HFFc6 (cell line): ENCODE data around the gene EEIG2. TPM values are rescaled to one million over a fixed set of nuclear protein-coding genes. Genes with fewer than 3 reads are reported as not detected.

Source experiments
- DNase-seq: peaks from one replicate; pipeline ENCODE4 v3.0.0-alpha.2; 2018
- H3K27ac Mint-ChIP-seq: 2 replicates; pipeline ENCODE4 v1.8.0; 2020; ENCODE audit warnings: mild to moderate bottlenecking, mixed read lengths
- H3K27me3 Mint-ChIP-seq: 2 replicates; pipeline ENCODE4 v1.8.0; 2021; ENCODE audit warnings: mild to moderate bottlenecking, moderate library complexity, mixed read lengths; ENCODE audit not compliant: insufficient read depth
- H3K36me3 Mint-ChIP-seq: 2 replicates; pipeline ENCODE4 v1.8.0; 2021; ENCODE audit warnings: low read depth, mixed read lengths
- H3K4me1 Mint-ChIP-seq: 2 replicates; pipeline ENCODE4 v1.8.0; 2020; ENCODE audit warnings: low read depth, mixed read lengths
- H3K4me3 Mint-ChIP-seq: 2 replicates; pipeline ENCODE4 v1.8.0; 2020; ENCODE audit warnings: mild to moderate bottlenecking, moderate library complexity, mixed read lengths
- H3K9me3 Mint-ChIP-seq: 2 replicates; pipeline ENCODE4 v1.8.0; 2020; ENCODE audit warnings: mild to moderate bottlenecking, mixed read lengths
- total RNA-seq, 6 experiments: library from RNA; stranded (reverse); fragmentation: NEBNext Ultra II Directional; extraction: Animal tissue kit (Norgen Biotek cat#: 25700); gene quantifications; 2 replicates in 1 of 6; 3 replicates in 5 of 6; pipeline ENCODE4 v1.2.3, GENCODE V29; 2021
- TF ChIP-seq, protein P1 (sequence below): fragments of 200-600 bp; sonication (generic); IDR thresholded peaks from 2 replicates; pipeline ENCODE4 v1.5.0; 2021; ENCODE audit warnings: antibody characterized with exemption, mild to moderate bottlenecking

EEIG2 gene
- total RNA-seq, 6 experiments from 2014 or later = 3.3 to 5.2 (median 4.5) TPM

DNA sequence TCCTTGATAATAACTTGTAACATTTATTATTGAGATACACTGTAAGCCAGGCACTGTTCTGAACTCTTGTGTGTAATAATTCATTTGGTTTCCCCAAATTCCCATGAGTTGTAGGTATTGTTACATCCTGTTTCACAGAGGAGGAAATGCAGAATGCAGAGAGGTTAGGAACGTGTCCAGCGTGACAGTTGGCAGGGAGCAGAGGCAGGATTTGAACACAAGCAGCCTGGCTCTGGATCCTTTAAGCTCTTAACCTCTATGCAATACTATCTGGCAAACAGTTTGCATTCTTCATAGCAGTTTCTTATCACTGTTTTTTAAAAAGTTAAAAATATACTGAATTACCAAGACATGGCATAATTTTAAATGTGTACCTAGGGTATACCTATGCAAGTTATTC is 30.5 kb downstream of the EEIG2 start:
- peak overlapping the region; percentile 28; the same call in 1 of the 2 replicates for H3K4me3 Mint-ChIP-seq
- H3K27me3 Mint-ChIP-seq = peaks cover 2% of the 10 kb centered on the region
- no peaks in the 10 kb centered on the region for H3K9me3 Mint-ChIP-seq
- TF ChIP-seq, protein P1, sequence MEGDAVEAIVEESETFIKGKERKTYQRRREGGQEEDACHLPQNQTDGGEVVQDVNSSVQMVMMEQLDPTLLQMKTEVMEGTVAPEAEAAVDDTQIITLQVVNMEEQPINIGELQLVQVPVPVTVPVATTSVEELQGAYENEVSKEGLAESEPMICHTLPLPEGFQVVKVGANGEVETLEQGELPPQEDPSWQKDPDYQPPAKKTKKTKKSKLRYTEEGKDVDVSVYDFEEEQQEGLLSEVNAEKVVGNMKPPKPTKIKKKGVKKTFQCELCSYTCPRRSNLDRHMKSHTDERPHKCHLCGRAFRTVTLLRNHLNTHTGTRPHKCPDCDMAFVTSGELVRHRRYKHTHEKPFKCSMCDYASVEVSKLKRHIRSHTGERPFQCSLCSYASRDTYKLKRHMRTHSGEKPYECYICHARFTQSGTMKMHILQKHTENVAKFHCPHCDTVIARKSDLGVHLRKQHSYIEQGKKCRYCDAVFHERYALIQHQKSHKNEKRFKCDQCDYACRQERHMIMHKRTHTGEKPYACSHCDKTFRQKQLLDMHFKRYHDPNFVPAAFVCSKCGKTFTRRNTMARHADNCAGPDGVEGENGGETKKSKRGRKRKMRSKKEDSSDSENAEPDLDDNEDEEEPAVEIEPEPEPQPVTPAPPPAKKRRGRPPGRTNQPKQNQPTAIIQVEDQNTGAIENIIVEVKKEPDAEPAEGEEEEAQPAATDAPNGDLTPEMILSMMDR = no peak
- H3K27ac Mint-ChIP-seq = peak overlapping the region; percentile 59
- peaks cover 6% of the 10 kb centered on the region; the same call in 1 of the 2 replicates for H3K36me3 Mint-ChIP-seq
- peaks cover 47% of the 10 kb centered on the region for H3K4me1 Mint-ChIP-seq
- no peak for DNase-seq

DNA sequence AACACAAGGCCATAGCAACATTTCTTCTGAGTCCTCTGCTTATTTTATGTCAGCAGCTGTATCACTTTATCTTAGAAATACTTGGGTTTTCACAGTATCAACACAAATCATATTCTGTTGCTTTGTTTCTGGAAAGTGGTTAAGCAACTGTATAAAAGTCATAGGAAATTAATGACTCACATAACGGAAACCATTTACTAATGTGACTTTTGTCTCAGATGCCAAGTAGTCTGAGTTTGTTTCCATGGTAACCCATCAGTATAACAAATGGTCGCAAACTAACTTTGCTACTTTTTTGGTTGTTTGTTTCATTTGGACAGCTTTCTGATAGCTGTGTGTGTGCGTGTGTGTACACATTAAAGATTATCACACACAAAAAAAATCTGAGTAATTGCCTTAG is 31.1 kb downstream of the EEIG2 start:
- Mint-ChIP-seq H3K36me3 (peaks cover 6% of the 10 kb centered on the region; the same call in 1 of the 2 replicates), H3K27ac (peak overlapping the region; percentile 64), H3K27me3 (peaks cover 2% of the 10 kb centered on the region), H3K9me3 (no peaks in the 10 kb centered on the region), H3K4me3 (no peak overlapping the region), H3K4me1 (peaks cover 47% of the 10 kb centered on the region)
- peak; percentile 97 for DNase-seq
- TF ChIP-seq, protein P1 = no peak

DNA sequence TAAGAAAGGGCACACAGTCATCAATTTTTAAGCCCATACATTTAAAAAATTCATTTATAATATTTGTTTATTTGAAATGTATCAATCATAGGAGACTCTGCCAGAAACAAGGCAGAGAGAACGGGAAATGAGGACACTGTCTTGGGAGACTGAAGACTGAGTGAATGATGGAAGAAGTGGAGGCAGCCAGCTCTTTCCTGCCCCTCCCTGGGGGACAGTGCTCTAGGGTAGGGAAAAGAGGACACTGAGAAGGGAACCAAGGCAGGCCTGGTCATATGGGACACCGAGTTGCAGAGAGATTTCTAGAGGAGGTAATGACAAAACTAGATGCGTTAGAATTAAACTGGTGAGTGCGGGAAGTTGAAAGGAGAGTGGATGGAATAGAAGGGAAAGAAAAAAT is 31.6 kb downstream of the EEIG2 start:
- Mint-ChIP-seq H3K4me3 (no peak overlapping the region), H3K9me3 (no peaks in the 10 kb centered on the region), H3K27ac (peak overlapping the region; percentile 64), H3K36me3 (peaks cover 6% of the 10 kb centered on the region; the same call in 1 of the 2 replicates), H3K27me3 (peaks cover 2% of the 10 kb centered on the region), H3K4me1 (peaks cover 42% of the 10 kb centered on the region)
- TF ChIP-seq, protein P1 = no peak
- DNase-seq = no peak

DNA sequence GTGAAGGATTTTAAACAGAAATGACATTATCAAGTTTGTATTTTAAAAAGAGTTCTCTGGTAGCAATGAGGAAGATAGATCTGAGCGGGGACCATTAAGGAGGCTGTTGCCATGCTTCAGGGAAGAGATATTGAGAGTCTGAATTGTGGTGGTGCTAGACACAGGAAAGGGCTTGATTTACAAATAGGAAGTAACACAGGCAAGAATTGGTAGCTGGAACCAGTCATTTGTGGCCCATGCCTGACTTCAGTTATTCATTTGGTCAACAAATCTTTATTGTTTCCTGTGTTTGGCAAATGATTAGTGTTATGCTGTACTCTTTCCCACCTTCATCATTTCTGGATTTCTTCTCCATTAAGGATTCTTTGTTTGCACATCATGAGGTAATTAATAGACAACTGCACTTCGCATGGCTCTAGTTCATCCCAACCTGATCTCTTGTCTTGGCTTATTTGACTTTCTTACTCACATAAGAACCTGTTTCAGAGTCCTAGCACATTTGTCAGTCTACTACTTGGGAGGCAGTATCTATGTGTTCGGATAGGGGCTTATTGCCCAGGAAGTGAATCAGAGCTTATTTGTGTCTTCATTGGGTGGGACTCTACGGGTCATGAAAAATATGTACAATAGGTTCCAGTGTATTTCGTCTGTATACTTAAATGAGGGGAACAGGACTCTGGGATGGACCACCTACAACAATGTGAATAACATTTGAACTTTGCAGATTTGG is 32.3 kb downstream of the EEIG2 start:
- DNase-seq = no peak
- H3K27me3 Mint-ChIP-seq = peaks cover 2% of the 10 kb centered on the region
- peaks cover 34% of the 10 kb centered on the region for H3K4me1 Mint-ChIP-seq
- TF ChIP-seq, protein P1 = no peak
- peak overlapping the region; percentile 64; the same call in 1 of the 2 replicates for H3K27ac Mint-ChIP-seq
- H3K36me3 Mint-ChIP-seq = peaks cover 6% of the 10 kb centered on the region; the same call in 1 of the 2 replicates
- H3K9me3 Mint-ChIP-seq = no peaks in the 10 kb centered on the region
- no peak overlapping the region for H3K4me3 Mint-ChIP-seq

DNA sequence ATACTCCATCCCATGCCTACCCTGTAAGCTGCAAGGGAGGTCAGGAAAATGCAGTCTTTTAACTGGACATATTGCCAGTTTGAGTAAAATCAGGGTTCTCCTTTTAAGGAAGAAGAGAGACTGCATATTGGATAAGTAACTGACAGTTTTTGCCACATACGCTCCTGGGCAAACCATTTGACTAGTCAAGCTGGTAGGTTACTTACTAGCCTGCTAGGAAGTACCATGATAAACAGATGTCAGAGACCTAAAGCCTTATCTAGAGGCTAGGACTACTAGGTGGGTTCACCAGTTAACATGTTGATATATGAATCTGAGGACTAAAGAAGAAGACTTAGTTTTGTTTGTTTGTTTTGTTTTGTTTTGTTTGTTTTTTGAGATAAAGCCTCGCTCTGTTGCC is 33.5 kb downstream of the EEIG2 start:
- H3K27me3 Mint-ChIP-seq = peaks cover 2% of the 10 kb centered on the region

More for the DNA sequence above, 33.5 kb downstream of the EEIG2 start:
- Mint-ChIP-seq H3K9me3 (no peaks in the 10 kb centered on the region), H3K4me1 (peaks cover 38% of the 10 kb centered on the region), H3K4me3 (no peak overlapping the region), H3K36me3 (peaks cover 6% of the 10 kb centered on the region; the same call in 1 of the 2 replicates), H3K27ac (no peak overlapping the region)
- TF ChIP-seq, protein P1 = no peak
- DNase-seq = no peak
